HL-60 (cell line): Measurements from ENCODE around the gene FAM227B.

Experiments used
- DNase-seq, 2 experiments: peaks; one replicate each; pipeline ENCODE4 v3.0.0-alpha.2; 2010 to 2020; ENCODE audit warnings: low read depth in 1 of 2, low spot score in 1 of 2
- H3K27ac ChIP-seq: fragments of 250-450 bp; sonication (Bioruptor Pico); replicated peaks from 2 replicates; pipeline ENCODE4 v1.5.1; 2020; ENCODE audit warnings: mild to moderate bottlenecking, moderate library complexity
- H3K27me3 ChIP-seq: fragments of 250-450 bp; sonication (Bioruptor Pico); 2 replicates; pipeline ENCODE4 v1.5.1; 2021; ENCODE audit warnings: mild to moderate bottlenecking, moderate library complexity; ENCODE audit not compliant: insufficient read depth, poor library complexity, severe bottlenecking
- H3K4me3 ChIP-seq: replicated peaks from 2 replicates; pipeline ENCODE4 v1.5.1; 2011; ENCODE audit warnings: mild to moderate bottlenecking, control low read depth, low read length; ENCODE audit not compliant: insufficient read depth
- GABPA ChIP-seq: IDR thresholded peaks from 2 replicates; pipeline ENCODE4 v1.6.1; 2012; ENCODE audit warnings: low read depth
- TF ChIP-seq, protein P1 (sequence below): IDR thresholded peaks from one replicate; pipeline ENCODE4 v1.5.1; 2011; ENCODE audit warnings: low read length, control low read depth, inconsistent platforms; ENCODE audit not compliant: insufficient read depth

FAM227B gene

DNA sequence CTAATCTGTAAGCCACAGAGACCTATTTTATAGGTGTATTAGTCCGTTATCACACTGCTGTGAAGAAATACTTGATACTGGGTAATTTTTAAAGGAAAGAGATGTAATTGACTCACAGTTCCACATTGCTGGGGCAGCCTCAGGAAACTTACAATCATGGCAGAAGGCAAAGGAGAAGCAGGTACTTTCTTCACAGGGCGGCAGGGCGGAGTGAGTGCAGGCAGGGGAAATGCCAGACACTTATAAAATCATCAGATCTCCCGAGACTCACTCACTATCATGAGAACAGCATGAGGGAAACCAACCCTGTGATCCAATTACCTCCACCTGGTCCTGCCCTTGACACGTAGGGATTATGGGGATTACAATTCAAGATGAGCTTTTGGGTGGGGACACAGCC, 341.9 kb downstream of the FAM227B start:
- Histone ChIP-seq H3K27ac (no peak overlapping the region), H3K27me3 (no peaks in the 10 kb centered on the region), H3K4me3 (no peak overlapping the region)
- DNase-seq, result no peak
- TF ChIP-seq, protein P1, sequence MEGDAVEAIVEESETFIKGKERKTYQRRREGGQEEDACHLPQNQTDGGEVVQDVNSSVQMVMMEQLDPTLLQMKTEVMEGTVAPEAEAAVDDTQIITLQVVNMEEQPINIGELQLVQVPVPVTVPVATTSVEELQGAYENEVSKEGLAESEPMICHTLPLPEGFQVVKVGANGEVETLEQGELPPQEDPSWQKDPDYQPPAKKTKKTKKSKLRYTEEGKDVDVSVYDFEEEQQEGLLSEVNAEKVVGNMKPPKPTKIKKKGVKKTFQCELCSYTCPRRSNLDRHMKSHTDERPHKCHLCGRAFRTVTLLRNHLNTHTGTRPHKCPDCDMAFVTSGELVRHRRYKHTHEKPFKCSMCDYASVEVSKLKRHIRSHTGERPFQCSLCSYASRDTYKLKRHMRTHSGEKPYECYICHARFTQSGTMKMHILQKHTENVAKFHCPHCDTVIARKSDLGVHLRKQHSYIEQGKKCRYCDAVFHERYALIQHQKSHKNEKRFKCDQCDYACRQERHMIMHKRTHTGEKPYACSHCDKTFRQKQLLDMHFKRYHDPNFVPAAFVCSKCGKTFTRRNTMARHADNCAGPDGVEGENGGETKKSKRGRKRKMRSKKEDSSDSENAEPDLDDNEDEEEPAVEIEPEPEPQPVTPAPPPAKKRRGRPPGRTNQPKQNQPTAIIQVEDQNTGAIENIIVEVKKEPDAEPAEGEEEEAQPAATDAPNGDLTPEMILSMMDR, result no peak
- TF ChIP-seq GABPA, result no peak
